Muscle layer of colon (tissue), 2 donors: ENCODE data around the gene UBE2R2.
"Not testable (repeated sequence)": the region's sequence is repeated elsewhere in the genome, so short reads cannot be mapped to it uniquely, and the experiment has no call there.

Experiments used
- H3K27ac ChIP-seq: one replicate; pipeline ENCODE4 v1.7.0; 2013; ENCODE audit warnings: low read depth, mild to moderate bottlenecking, low read length, moderate library complexity
- H3K27me3 ChIP-seq, 2 donors: one replicate each; pipeline ENCODE4 v1.7.0; 2013; ENCODE audit warnings: low read length in 2 of 2, mild to moderate bottlenecking in 2 of 2; ENCODE audit not compliant: insufficient read depth in 2 of 2, control insufficient read depth in 1 of 2
- H3K36me3 ChIP-seq: one replicate; pipeline ENCODE4 v1.7.0; 2013; ENCODE audit warnings: mild to moderate bottlenecking, low read length; ENCODE audit not compliant: insufficient read depth
- H3K4me1 ChIP-seq: one replicate; pipeline ENCODE4 v1.7.0; 2013; ENCODE audit warnings: mild to moderate bottlenecking, low read length; ENCODE audit not compliant: insufficient read depth
- H3K4me3 ChIP-seq, 2 donors: one replicate each; pipeline ENCODE4 v1.7.0; 2013; ENCODE audit warnings: low read length in 2 of 2, low read depth in 1 of 2, mild to moderate bottlenecking in 1 of 2, moderate library complexity in 1 of 2
- H3K9ac ChIP-seq: one replicate; pipeline ENCODE4 v1.7.0; 2013; ENCODE audit warnings: low read length
- H3K9me3 ChIP-seq: one replicate; pipeline ENCODE4 v1.7.0; 2013; ENCODE audit warnings: mild to moderate bottlenecking, low read length
- donor health status: abdominal sarcoma.
- donor health status: Adenocarcinoma of cecum.

The UBE2R2 gene

GRCh38 chr9:33800886-33801285 lies 16.1 kb upstream of the UBE2R2 start:
- no peak overlapping the region for H3K4me3 ChIP-seq
- no peak overlapping the region for H3K27ac ChIP-seq
- no peak overlapping the region for H3K9ac ChIP-seq
- no peaks in the 10 kb centered on the region for H3K36me3 ChIP-seq
- no peaks in the 10 kb centered on the region for H3K27me3 ChIP-seq
- no peaks in the 10 kb centered on the region for H3K4me1 ChIP-seq
- H3K9me3 ChIP-seq: no peaks in the 10 kb centered on the region

GRCh38 chr9:33801943-33802500 lies 14.9 kb upstream of the UBE2R2 start:
- not testable (repeated sequence) for H3K9ac ChIP-seq, H3K9me3 ChIP-seq

GRCh38 chr9:33804196-33804595 lies 12.8 kb upstream of the UBE2R2 start:
- not testable (repeated sequence) for H3K4me3 ChIP-seq, H3K27ac ChIP-seq, H3K9ac ChIP-seq, H3K4me1 ChIP-seq, H3K27me3 ChIP-seq, H3K36me3 ChIP-seq, H3K9me3 ChIP-seq

More at GRCh38 chr9:33801943-33802500, 14.9 kb upstream of the UBE2R2 start:
- not testable (repeated sequence) for H3K4me3 ChIP-seq, H3K36me3 ChIP-seq, H3K27me3 ChIP-seq, H3K4me1 ChIP-seq, H3K27ac ChIP-seq

- not testable (repeated sequence) for H3K27me3 ChIP-seq, H3K9ac ChIP-seq, H3K27ac ChIP-seq, H3K4me1 ChIP-seq, H3K9me3 ChIP-seq, H3K4me3 ChIP-seq, H3K36me3 ChIP-seq
These were observed 9.8 kb upstream of the UBE2R2 start for GRCh38 chr9:33807156-33807555.

GRCh38 chr9:33808979-33809322 lies 8.0 kb upstream of the UBE2R2 start:
- H3K27ac ChIP-seq, H3K9ac ChIP-seq, H3K4me1 ChIP-seq, H3K36me3 ChIP-seq, H3K4me3 ChIP-seq, H3K27me3 ChIP-seq, H3K9me3 ChIP-seq: not testable (repeated sequence)

- Histone ChIP-seq H3K27ac (no peak overlapping the region), H3K27me3 (no peaks in the 10 kb centered on the region), H3K9me3 (no peaks in the 10 kb centered on the region), H3K36me3 (no peaks in the 10 kb centered on the region), H3K4me1 (peaks cover 13% of the 10 kb centered on the region), H3K9ac (no peak overlapping the region), H3K4me3 (no peak overlapping the region)
These were observed 7.5 kb upstream of the UBE2R2 start for GRCh38 chr9:33809506-33809905.

GRCh38 chr9:33813712-33814641 lies 3.0 kb upstream of the UBE2R2 start:
- H3K9me3 ChIP-seq: no peaks in the 10 kb centered on the region
- H3K36me3 ChIP-seq: no peaks in the 10 kb centered on the region
- H3K27ac ChIP-seq: no peak overlapping the region
- H3K4me1 ChIP-seq: peaks cover 18% of the 10 kb centered on the region
- H3K9ac ChIP-seq: no peak overlapping the region
- H3K4me3 ChIP-seq: no peak overlapping the region
- no peaks in the 10 kb centered on the region for H3K27me3 ChIP-seq

- H3K9ac ChIP-seq: no peak overlapping the region
- no peak overlapping the region for H3K4me3 ChIP-seq
- H3K9me3 ChIP-seq: no peaks in the 10 kb centered on the region
- no peaks in the 10 kb centered on the region for H3K27me3 ChIP-seq
- peak overlapping the region; percentile 97 for H3K27ac ChIP-seq
- H3K36me3 ChIP-seq: no peaks in the 10 kb centered on the region
- peaks cover 30% of the 10 kb centered on the region for H3K4me1 ChIP-seq
These were observed 1.2 kb upstream of the UBE2R2 start for GRCh38 chr9:33815781-33816180.

GRCh38 chr9:33817327-33818166 lies 587 bp downstream of the UBE2R2 start:
- peak overlapping the region; percentile 78 for H3K9ac ChIP-seq
- no peaks in the 10 kb centered on the region for H3K27me3 ChIP-seq
- no peaks in the 10 kb centered on the region for H3K36me3 ChIP-seq
- no peaks in the 10 kb centered on the region for H3K9me3 ChIP-seq
- H3K4me3 ChIP-seq: peak overlapping the region; percentile 86 to 88
- H3K4me1 ChIP-seq: peaks cover 36% of the 10 kb centered on the region
- H3K27ac ChIP-seq: peak overlapping the region; percentile 97

GRCh38 chr9:33818167-33818846 lies 1.3 kb downstream of the UBE2R2 start:
- Histone ChIP-seq H3K9ac (peak overlapping the region; percentile 86), H3K9me3 (no peaks in the 10 kb centered on the region), H3K27me3 (no peaks in the 10 kb centered on the region), H3K36me3 (no peaks in the 10 kb centered on the region), H3K4me1 (peaks cover 36% of the 10 kb centered on the region), H3K27ac (peak overlapping the region; percentile 97), H3K4me3 (peak overlapping the region; percentile 65 to 88)
